ENCODE results near the gene SPNS3. TPM values are rescaled to one million over a fixed set of nuclear protein-coding genes. Genes with fewer than 3 reads are reported as not detected.
A peak's percentile ranks its signal among the peaks of the same experiment; 100 is the strongest.

SPNS3 gene
- total RNA-seq, 3 donors from 2014 or later: 0.38 to 0.72 TPM; not detected in 1

DNA sequence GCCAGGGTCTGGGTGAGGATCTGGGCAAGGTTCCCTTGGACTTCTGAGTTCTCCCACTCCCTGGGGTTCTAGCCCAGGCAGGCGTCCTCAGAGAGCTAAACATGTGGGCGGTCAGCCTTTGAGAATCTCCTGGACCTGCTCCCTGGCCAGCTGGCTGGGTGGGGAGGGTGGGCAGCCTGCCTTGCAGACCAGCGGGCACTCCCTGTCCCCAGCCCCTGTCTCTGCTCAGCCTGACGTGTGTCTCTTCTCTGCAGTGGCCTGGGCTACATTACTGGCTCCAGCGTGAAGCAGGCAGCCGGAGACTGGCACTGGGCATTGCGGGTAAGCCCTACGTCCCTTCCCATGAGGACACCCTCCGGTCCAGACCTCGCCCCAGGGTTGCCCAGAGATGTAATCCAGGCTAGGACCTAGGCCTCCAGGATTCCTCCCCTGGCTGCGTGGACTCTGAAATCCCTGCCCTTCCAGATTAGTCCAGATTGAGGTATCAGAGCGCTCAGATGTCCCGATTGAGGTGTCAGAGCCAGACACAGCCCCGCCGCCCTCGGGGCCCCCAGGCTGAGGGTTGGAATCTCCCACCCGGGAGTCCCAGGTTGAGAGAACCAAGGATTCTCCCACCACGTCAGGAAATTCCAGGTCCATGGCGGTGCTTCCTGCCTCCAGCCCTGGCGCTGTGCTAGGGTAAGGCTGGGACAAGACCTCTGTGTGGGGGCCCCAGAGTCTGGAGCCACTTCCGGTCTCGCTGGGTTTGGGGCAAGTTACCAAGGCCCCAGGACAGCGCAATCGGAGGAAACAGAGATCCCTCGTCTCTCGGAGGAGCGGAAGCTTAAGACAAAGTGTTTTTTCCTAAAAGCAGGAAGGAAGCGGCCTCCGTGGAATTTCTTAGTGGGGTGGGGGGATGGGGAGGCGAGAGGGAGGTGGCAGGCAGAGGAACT, 97.3 kb downstream of the SPNS3 start:
- H3K9me3 ChIP-seq: no peaks in the 10 kb centered on the region
- ATAC-seq (no peak), DNase-seq (no peak)
- intact Hi-C loops (cut with DNase I, micrococcal nuclease): no loop called here
- TF ChIP-seq, protein P1, sequence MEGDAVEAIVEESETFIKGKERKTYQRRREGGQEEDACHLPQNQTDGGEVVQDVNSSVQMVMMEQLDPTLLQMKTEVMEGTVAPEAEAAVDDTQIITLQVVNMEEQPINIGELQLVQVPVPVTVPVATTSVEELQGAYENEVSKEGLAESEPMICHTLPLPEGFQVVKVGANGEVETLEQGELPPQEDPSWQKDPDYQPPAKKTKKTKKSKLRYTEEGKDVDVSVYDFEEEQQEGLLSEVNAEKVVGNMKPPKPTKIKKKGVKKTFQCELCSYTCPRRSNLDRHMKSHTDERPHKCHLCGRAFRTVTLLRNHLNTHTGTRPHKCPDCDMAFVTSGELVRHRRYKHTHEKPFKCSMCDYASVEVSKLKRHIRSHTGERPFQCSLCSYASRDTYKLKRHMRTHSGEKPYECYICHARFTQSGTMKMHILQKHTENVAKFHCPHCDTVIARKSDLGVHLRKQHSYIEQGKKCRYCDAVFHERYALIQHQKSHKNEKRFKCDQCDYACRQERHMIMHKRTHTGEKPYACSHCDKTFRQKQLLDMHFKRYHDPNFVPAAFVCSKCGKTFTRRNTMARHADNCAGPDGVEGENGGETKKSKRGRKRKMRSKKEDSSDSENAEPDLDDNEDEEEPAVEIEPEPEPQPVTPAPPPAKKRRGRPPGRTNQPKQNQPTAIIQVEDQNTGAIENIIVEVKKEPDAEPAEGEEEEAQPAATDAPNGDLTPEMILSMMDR (IDR thresholded peaks at IDR 0.05): no peak
- H3K4me3 ChIP-seq: no peak overlapping the region
- H3K36me3 ChIP-seq (ENCODE audit: low read depth): no peaks in the 10 kb centered on the region
- H3K4me1 ChIP-seq (ENCODE audit: low read depth): peaks cover 14% of the 10 kb centered on the region

DNA sequence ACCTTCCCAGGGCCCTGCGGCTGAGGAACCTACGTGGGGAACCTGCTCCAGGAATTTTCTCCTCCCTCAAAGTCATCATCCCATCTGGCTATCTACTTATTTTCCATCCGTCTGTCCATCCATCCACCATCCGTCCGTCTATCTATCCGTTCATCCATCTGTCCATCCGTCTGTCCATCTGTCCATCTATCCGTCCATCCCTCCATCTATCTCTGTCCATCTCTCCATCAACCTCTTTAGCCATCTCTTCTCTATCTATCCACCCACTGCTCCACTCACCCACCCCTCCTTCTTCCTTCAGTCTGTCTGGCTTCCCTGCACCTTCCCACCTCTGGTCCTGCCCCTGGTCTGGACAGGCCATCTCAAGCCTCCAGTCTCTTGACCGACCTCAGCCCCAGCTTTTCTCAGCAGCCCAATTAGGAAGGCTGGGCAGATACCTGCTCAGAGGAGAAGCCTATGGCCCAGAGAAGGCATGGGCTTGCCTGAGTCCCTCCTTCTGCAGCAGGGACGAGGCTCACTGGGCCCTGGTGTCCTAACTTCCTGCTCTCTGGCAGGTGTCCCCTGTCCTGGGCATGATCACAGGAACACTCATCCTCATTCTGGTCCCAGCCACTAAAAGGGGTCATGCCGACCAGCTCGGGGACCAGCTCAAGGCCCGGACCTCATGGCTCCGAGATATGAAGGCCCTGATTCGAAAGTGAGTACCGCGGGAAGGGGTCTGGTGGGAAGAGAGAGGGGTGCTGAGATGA, 98.4 kb downstream of the SPNS3 start:
- intact Hi-C loops (cut with DNase I, micrococcal nuclease): no loop called here

DNA sequence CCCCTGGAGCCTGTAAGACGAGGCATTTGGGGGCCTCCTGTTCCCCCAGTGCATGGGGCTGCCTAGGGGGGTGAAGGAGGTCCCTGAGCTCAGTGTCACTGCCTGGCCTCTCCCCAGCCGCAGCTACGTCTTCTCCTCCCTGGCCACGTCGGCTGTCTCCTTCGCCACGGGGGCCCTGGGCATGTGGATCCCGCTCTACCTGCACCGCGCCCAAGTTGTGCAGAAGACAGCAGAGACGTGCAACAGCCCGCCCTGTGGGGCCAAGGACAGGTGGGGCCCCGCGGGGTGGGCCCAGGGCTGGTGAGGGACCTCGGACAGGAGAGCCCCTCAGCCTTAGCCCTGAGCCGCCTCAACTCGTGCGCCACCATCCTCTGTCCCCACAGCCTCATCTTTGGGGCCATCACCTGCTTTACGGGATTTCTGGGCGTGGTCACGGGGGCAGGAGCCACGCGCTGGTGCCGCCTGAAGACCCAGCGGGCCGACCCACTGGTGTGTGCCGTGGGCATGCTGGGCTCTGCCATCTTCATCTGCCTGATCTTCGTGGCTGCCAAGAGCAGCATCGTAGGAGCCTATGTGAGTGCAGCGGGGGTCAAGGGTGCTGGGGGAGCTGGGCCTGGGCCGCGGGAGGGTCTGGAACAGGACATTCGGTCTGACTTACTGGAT, 99.3 kb downstream of the SPNS3 start:
- DNase-seq: no peak
- H3K4me1 ChIP-seq (ENCODE audit: low read depth): peaks cover 23% of the 10 kb centered on the region
- no peaks in the 10 kb centered on the region for H3K36me3 ChIP-seq (ENCODE audit: low read depth)
- H3K4me3 ChIP-seq: no peak overlapping the region
- intact Hi-C loops (cut with DNase I, micrococcal nuclease): no loop called here
- H3K9me3 ChIP-seq: no peaks in the 10 kb centered on the region
- ATAC-seq: no peak
- TF ChIP-seq, protein P1 (IDR thresholded peaks at IDR 0.05): no peak

More for the DNA sequence above, 98.4 kb downstream of the SPNS3 start:
- DNase-seq (no peak), ATAC-seq (no peak)
- Histone ChIP-seq H3K36me3 (ENCODE audit: low read depth) (no peaks in the 10 kb centered on the region), H3K4me1 (ENCODE audit: low read depth) (peaks cover 23% of the 10 kb centered on the region), H3K4me3 (no peak overlapping the region), H3K9me3 (no peaks in the 10 kb centered on the region)
- TF ChIP-seq, protein P1 (IDR thresholded peaks at IDR 0.05): no peak

- ATAC-seq (peak; percentile 63), DNase-seq (peak in 1 of 3 donors; percentile 63)
- Histone ChIP-seq H3K36me3 (ENCODE audit: low read depth) (no peaks in the 10 kb centered on the region), H3K9me3 (no peaks in the 10 kb centered on the region), H3K4me3 (no peak overlapping the region), H3K4me1 (ENCODE audit: low read depth) (peaks cover 23% of the 10 kb centered on the region)
- TF ChIP-seq, protein P1 (IDR thresholded peaks at IDR 0.05): no peak
- intact Hi-C loops (cut with DNase I, micrococcal nuclease): no loop called here
These were observed 100.1 kb downstream of the SPNS3 start for GRCh38 chr17:4533523-4534504.

Measured in mucosa of descending colon (tissue), 3 donors.